HuH-7.5 (cell line): ENCODE data around the gene AFDN.

Experiments used
- DNase-seq: peaks from one replicate; pipeline ENCODE4 v3.0.0; 2011; ENCODE audit warnings: low spot score

The AFDN gene

DNA sequence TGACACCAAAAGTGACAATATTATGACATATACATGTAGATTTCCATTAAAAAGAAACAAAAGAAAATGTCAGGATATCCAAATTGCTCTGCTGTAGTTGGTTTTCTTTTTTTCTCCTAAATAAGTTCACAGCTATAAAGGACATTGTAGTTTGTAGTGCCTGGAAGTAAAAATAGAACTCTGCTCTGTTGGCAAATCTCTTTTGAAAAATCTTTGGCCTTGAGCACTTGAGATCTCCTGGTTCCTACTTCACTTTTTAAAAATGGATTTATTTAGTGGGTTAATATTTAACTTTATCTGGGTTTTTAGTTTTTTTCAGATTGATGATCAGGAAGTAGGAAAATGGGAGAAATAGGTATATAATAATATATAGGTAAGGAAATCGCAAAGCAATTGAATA is 52.9 kb downstream of the AFDN start:
- no peak for DNase-seq

GRCh38 chr6:167881327-167881726 is 54.6 kb downstream of the AFDN start:
- no peak for DNase-seq

DNA sequence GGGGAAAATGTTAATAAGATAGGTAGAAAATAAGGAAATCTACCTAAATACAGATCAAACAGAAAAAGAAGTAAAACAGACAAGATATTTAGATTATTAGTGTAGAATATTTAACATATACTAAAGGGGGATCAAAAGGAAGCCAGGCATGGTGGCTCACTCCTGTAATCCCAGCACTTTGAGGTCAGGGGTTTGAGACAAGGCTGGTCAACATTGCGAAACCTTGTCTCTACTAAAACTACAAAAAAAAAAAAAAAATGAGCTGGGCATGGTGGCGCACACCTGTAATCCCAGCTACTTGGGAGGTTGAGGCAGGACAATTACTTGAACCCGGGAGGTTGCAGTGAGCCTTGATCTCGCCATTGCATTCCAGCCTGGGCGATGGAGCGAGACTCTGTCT is 55.5 kb downstream of the AFDN start:
- DNase-seq, result no peak

GRCh38 chr6:167888098-167888497 is 61.4 kb downstream of the AFDN start:
- DNase-seq, result no peak

GRCh38 chr6:167892835-167893815 is 66.4 kb downstream of the AFDN start:
- DNase-seq, result no peak

DNA sequence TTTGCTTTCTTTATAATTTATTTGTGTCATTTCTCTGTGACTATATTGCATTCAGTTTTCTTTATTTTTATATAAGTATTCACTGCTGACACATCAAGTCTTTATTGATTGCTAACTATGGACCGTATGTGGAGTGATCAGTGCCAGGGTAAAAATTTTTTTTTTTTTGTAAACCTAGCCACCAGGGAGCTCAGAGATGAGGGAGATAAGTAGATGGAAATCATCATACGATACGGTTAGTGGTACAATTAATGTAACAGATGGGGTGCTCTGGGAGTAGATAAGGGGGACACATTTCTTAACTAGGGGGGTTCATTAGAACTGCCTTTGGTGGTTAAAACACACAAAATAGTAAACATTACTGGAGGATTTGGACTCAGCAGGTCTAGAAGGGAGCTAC is 68.3 kb downstream of the AFDN start:
- no peak for DNase-seq

DNA sequence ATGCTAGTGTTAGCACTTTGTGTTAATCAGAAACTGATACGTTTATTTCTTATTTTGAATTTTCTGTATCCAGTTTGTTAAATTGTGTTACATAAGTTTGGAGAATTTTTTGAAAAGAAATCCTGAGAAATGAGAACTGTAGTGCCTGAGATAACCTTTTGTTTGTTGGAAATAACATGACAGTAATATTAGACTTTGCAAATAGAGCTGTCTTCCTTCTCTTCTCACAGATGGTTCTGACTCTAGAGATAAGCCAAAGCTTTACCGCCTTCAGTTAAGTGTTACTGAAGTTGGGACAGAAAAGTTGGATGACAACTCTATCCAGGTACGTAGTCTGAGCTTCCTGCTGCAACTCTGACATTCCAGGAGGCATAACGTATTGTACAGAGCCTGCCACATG is 69.9 kb downstream of the AFDN start:
- DNase-seq, result no peak

DNA sequence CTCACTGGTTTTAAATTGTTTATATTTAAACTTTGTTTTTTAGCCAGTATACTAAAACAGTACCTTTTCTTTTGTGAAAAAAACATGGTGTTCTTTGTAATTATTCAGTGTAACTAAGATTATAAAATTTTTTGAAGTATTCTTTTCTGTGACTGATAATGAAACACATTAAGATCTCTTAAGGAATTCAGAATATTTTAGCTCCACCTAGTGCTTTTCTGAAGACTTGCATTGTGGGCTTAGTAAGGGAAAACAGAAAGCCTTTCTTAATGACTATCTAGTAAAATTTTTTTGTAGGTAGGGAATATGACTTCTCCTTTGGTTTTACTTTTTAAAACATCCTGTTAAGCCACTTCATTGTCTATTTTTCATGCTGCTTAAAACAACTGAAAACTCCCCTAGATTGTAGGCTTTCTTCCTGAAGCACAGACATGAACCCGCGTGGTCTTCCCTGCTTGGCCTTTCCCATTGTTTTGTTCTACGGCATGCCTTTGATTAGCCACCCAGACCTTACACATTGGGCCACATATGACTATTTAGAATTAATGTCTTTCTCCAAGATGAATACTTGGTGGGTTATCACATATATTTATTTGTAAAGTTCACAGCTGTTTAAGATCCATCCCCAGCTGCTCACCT is 72.1 kb downstream of the AFDN start:
- no peak for DNase-seq

DNA sequence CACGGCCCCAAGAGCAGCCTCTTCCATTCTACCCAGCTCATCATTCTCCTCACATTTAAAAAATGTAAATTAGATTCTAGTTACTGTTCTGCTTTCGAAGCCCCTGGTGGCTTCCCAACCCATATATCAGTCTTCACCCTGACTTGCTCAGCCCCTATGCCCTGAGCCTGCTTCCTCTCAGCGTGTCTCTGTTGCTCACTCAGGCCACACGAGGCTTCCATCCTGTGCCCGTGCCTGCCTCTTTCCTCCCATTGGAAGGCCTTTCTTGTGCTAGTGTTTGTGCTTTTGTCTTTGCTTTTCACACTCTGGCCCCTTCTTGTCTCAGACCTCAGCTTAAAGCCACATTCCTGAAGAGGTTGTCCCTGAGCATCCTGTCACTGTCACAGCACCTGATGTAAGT is 78.1 kb downstream of the AFDN start:
- no peak for DNase-seq

DNA sequence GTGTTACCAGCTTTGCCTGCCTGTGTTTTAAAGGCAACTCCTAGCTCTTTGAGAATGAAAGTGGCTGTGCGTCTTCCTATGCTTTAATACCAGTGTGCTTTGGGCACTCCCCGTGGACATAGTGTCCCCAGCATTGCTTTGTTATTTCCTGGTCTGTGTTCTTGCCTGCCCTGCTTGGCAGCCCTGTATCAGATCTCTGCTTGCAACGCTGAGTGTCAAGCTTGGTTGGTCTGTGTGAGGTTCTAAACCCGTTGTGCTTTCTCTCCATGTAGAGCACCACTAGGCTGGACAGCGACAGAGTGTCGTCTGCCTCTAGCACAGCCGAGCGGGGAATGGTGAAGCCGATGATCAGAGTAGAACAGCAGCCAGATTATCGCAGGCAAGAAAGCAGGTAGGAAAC is 80.2 kb downstream of the AFDN start:
- DNase-seq, result no peak

DNA sequence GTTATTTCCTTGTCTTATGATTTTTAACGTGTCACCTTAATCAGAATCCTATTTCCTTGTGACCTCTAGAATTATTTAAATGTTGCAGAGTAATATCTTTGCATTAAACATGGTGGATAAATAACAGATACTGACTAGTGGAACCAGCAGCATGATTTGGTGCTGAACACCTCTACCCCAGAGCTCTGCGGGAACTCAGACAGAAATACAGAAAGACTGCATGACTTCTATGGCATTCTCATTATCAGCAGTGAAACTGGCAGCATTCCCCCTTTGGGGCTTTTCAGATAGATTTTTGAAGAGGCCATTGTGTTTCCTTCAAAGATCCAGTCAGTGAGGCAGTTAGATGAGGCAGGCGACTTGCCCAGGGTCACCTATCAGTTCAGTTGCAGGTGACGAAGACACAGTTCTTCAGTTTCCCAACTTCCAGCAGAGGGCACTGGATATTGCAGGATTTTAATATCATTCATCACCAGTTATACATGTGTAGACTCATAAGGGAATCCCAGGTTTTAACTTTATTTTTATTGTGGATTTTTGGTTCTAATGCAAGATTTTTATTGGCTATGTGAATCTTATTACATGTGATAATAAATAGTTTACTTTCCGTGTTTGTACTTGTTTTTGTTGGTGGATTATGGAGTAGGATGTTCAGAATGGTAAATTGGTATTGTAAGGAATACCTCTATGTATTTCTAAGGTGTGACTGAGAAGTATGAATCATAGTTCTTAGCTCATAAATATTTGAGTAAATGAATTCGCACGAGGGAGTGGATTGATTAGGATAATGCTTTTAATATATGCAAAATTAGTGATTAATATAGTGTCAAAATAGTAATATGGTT is 81.3 kb downstream of the AFDN start:
- no peak for DNase-seq

- DNase-seq, result no peak
Observed at GRCh38 chr6:167910007-167910406, 83.3 kb downstream of the AFDN start.

GRCh38 chr6:167910652-167911051 is 83.9 kb downstream of the AFDN start:
- DNase-seq, result no peak

- DNase-seq, result no peak
Observed at GRCh38 chr6:167912494-167912893, 85.8 kb downstream of the AFDN start.

GRCh38 chr6:167913699-167914098 is 87.0 kb downstream of the AFDN start:
- no peak for DNase-seq

DNA sequence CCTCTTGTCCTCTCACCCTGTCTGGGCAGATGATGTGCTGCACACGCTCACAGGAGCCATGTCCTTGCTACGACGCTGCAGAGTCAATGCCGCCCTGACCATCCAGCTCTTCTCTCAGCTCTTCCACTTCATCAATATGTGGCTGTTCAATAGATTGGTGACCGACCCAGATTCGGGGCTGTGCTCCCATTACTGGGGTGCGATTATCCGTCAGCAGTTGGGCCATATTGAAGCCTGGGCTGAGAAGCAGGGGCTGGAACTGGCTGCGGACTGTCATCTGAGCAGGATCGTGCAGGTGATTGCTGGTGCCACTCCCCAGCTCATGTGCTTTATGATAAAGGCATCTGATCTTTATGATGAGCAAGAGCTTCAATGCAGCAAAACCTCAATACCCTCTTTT is 88.4 kb downstream of the AFDN start:
- no peak for DNase-seq

- DNase-seq, result no peak
Observed at GRCh38 chr6:167917551-167918154, 90.9 kb downstream of the AFDN start.

DNA sequence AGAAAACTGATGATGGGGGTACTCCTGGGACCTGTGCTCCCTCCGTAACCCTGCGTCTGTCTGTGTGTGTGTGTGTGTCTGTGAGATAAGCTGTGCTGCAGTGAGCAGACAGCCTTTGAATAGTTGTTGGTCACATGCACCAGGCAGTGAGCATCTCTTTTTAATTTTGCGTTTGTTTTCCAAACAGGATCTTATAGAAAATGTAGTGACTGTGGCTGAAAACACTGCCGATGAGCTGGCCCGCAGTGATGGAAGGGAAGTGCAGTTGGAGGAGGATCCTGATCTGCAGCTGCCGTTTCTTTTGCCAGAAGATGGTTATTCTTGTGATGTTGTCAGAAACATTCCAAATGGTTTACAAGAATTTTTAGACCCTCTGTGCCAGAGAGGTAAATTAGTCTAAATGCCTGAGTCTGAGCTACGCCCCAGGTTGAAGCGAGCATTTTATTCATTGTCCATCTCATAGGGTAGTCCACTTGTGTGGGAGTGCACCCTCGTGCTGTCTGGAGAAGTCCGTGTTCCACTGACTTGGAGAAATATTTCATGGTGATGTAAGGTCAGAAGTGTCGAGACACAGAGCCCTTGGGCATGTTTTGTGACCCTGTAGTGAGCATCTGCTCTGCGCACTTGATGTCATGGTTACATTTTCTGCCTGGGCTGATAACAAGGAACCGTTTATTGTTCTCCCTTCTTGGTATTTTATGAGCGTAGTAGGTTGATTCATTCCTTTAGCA is 92.0 kb downstream of the AFDN start:
- DNase-seq, result no peak

DNA sequence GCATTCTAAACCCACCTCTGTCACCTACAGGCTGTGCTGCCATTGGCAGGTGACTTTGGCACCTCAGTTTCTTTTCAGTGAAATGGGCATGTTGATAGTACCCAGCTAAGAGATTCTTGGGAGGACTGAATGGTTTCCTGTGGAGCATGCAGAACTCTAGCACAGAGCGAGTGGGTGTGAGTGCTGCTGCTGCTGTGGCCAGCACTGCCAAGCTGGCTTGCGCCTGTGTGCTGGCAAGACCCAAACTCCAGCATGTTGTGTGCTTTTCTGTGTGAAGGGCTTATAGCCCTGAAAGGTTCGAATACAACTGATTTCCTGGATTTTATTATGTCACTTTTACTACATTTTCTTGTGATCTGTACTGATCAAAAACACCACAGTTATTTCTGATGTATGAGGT is 92.6 kb downstream of the AFDN start:
- no peak for DNase-seq

GRCh38 chr6:167920165-167920564 is 93.5 kb downstream of the AFDN start:
- no peak for DNase-seq

- DNase-seq, result no peak
Observed at GRCh38 chr6:167921831-167922230, 95.1 kb downstream of the AFDN start.
